ENCODE data around the gene OBP2A. TPM values are rescaled to one million over a fixed set of nuclear protein-coding genes. Genes with fewer than 3 reads are reported as not detected.

OBP2A gene
- total RNA-seq, 1 experiment from 2014 or later: not detected

DNA sequence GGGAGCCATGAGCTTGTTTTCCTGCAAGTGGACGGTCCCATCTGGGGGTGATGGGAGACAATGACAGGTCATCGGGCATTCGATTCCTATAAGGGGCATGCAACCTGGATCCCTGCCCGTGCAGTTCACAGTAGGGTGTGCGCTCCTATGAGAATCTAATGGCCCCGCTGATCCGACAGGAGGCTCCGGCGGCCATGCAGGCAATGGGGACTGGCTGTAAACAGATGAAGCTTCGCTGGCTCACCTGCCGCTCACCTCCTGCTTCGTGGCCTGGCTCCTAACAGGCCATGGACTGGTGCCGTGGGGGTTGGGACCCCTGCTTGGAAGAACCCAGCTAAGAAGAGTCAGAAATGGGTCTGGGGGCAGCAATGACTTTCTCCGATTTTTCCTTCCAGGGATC, 36.6 kb downstream of the OBP2A start:
- ChIA-PET POLR2A (no interaction called here), CTCF (no interaction called here)
- Mint-ChIP-seq H3K9me3 (peaks cover 13% of the 10 kb centered on the region), H3K4me1 (no peaks in the 10 kb centered on the region), H3K4me3 (no peak overlapping the region), H3K36me3 (peaks cover 9% of the 10 kb centered on the region; the same call in 1 of the 2 replicates), H3K27ac (no peak overlapping the region), H3K27me3 (ENCODE audit: low read depth) (peaks cover 2% of the 10 kb centered on the region; the same call in 1 of the 2 replicates)
- TF ChIP-seq ZNF396 (CRISPR knock-in tag; IDR thresholded peaks at IDR 0.05; ENCODE audit: borderline replicate concordance) (no peak), ZNF263 (CRISPR knock-in tag; IDR thresholded peaks at IDR 0.05; ENCODE audit: low read depth) (no peak), IRF2 (CRISPR knock-in tag; IDR thresholded peaks at IDR 0.05; ENCODE audit: borderline replicate concordance, low read depth) (no peak), RORB (CRISPR knock-in tag; IDR thresholded peaks at IDR 0.05) (no peak), MYBL2 (CRISPR knock-in tag; IDR thresholded peaks at IDR 0.05) (no peak), ZNF671 (CRISPR knock-in tag; IDR thresholded peaks at IDR 0.05) (no peak), ETV6 (CRISPR knock-in tag; IDR thresholded peaks at IDR 0.05) (no peak), CBFB (CRISPR knock-in tag; IDR thresholded peaks at IDR 0.05; ENCODE audit: low read depth) (no peak), ESRRA (CRISPR knock-in tag; IDR thresholded peaks at IDR 0.05; ENCODE audit: borderline replicate concordance) (no peak), HMGXB4 (CRISPR knock-in tag; IDR thresholded peaks at IDR 0.05) (no peak)
- DNase-seq (ENCODE audit: low spot score) (no peak), ATAC-seq (no peak)

DNA sequence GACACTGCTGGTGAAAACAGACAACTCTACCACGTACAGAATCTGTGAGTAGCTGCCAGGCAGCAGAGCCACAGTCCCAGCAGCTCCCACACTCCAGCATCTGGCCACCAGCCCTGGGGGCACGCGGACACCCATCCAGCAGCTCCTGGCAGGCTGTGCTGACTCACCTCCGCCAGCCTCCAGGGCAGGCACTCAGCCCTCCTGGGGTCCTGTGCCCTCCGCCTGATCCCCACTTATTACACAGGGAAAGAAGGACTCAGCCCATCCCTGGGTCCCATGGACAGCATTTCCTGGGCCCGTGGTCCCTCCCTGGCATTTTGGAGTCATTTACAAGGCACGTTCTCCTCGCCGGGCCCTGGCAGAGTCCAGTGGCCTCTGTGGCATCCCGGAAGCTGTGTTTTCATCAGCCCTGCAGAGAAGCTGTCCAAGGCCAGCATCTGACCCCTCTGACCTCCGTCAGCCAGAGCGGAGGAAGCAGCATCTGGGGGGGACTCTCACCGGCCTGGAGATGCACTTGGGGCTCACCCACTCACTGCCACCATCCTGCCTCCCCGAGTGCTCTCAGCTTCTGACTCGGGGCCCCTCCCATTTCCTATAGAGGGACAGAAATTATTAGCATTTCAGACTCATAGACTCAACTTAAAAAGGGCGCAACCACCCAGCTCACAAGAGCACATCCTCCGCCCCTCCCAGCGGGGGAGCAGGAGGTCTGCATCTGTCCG, 37.2 kb downstream of the OBP2A start:
- H3K27ac Mint-ChIP-seq: no peak overlapping the region
- CTCF ChIA-PET: no interaction called here
- TF ChIP-seq, protein P1, sequence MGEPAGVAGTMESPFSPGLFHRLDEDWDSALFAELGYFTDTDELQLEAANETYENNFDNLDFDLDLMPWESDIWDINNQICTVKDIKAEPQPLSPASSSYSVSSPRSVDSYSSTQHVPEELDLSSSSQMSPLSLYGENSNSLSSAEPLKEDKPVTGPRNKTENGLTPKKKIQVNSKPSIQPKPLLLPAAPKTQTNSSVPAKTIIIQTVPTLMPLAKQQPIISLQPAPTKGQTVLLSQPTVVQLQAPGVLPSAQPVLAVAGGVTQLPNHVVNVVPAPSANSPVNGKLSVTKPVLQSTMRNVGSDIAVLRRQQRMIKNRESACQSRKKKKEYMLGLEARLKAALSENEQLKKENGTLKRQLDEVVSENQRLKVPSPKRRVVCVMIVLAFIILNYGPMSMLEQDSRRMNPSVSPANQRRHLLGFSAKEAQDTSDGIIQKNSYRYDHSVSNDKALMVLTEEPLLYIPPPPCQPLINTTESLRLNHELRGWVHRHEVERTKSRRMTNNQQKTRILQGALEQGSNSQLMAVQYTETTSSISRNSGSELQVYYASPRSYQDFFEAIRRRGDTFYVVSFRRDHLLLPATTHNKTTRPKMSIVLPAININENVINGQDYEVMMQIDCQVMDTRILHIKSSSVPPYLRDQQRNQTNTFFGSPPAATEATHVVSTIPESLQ (CRISPR knock-in tag; IDR thresholded peaks at IDR 0.05): no peak
- TF ChIP-seq PRRX2 (CRISPR knock-in tag; IDR thresholded peaks at IDR 0.05): no peak
- TF ChIP-seq JUN (CRISPR knock-in tag; IDR thresholded peaks at IDR 0.05): no peak
- no peak for TF ChIP-seq SP1 (CRISPR knock-in tag; conservative IDR thresholded peaks at IDR 0.05)
- TF ChIP-seq HMGXB4 (CRISPR knock-in tag; IDR thresholded peaks at IDR 0.05): no peak
- TF ChIP-seq EMX1 (CRISPR knock-in tag; IDR thresholded peaks at IDR 0.05): no peak
- no peak for TF ChIP-seq AFF4 (CRISPR knock-in tag; IDR thresholded peaks at IDR 0.05; ENCODE audit: borderline replicate concordance)
- no peak for TF ChIP-seq AR (CRISPR knock-in tag; IDR thresholded peaks at IDR 0.05)
- no peak for TF ChIP-seq ZNF138 (CRISPR knock-in tag; conservative IDR thresholded peaks at IDR 0.05)
- no peak for TF ChIP-seq JAZF1 (CRISPR knock-in tag; IDR thresholded peaks at IDR 0.05)
- no peak for TF ChIP-seq ZNF317 (CRISPR knock-in tag; IDR thresholded peaks at IDR 0.05; ENCODE audit: borderline replicate concordance, low read depth)
- TF ChIP-seq NR2C2 (CRISPR knock-in tag; IDR thresholded peaks at IDR 0.05): no peak
- TF ChIP-seq SOX15 (CRISPR knock-in tag; IDR thresholded peaks at IDR 0.05): no peak
- TF ChIP-seq KAT7 (CRISPR knock-in tag; IDR thresholded peaks at IDR 0.05; ENCODE audit: borderline replicate concordance): no peak
- no peak for TF ChIP-seq SMAD4 (CRISPR knock-in tag; IDR thresholded peaks at IDR 0.05)
- no peak for TF ChIP-seq CREB1 (CRISPR knock-in tag; IDR thresholded peaks at IDR 0.05)

More for the DNA sequence above, 37.2 kb downstream of the OBP2A start:
- H3K27me3 Mint-ChIP-seq (ENCODE audit: low read depth): peaks cover 2% of the 10 kb centered on the region; the same call in 1 of the 2 replicates
- POLR2A ChIA-PET: no interaction called here
- no peak overlapping the region for H3K4me3 Mint-ChIP-seq
- H3K36me3 Mint-ChIP-seq: peaks cover 9% of the 10 kb centered on the region; the same call in 1 of the 2 replicates
- peaks cover 13% of the 10 kb centered on the region for H3K9me3 Mint-ChIP-seq
- DNase-seq (ENCODE audit: low spot score) (no peak), ATAC-seq (no peak)
- H3K4me1 Mint-ChIP-seq: no peaks in the 10 kb centered on the region

Measured in WTC11 (cell line).